GM19193 (cell line): ENCODE measurements around the gene WDR13.

Source experiments
- POLR2A ChIP-seq: IDR thresholded peaks from 4 replicates; pipeline ENCODE4 v1.6.1; 2011; ENCODE audit not compliant: insufficient read depth, insufficient read length; ENCODE audit errors: extremely low read depth

Gene WDR13

GRCh38 chrX:48597353-48598264 is at the start of gene WDR13:
WDR13 (plus strand) TSS chrX:48597492; CDS start chrX:48597997, 505 bp downstream.
- peak; percentile 69 for TF ChIP-seq POLR2A

GRCh38 chrX:48548871-48549270 is 48.4 kb upstream of the WDR13 start:
- no peak for TF ChIP-seq POLR2A

GRCh38 chrX:48558271-48558670 is 39.0 kb upstream of the WDR13 start:
- no peak for TF ChIP-seq POLR2A

- TF ChIP-seq POLR2A = no peak
Observed at GRCh38 chrX:48559636-48560035, 37.7 kb upstream of the WDR13 start.

GRCh38 chrX:48560056-48560455 is 37.2 kb upstream of the WDR13 start:
- TF ChIP-seq POLR2A = no peak

GRCh38 chrX:48560681-48561080 is 36.6 kb upstream of the WDR13 start:
- no peak for TF ChIP-seq POLR2A

- no peak for TF ChIP-seq POLR2A
Observed at GRCh38 chrX:48569958-48570357, 27.3 kb upstream of the WDR13 start.

- no peak for TF ChIP-seq POLR2A
Observed at GRCh38 chrX:48573690-48574269, 23.5 kb upstream of the WDR13 start.

GRCh38 chrX:48574270-48575266 is 22.7 kb upstream of the WDR13 start, which contains the start of gene RBM3:
RBM3 (plus strand) TSS chrX:48574484; CDS start chrX:48575181, 697 bp downstream.
- TF ChIP-seq POLR2A = peak; percentile 92

GRCh38 chrX:48575642-48576041 is 21.6 kb upstream of the WDR13 start:
- TF ChIP-seq POLR2A = no peak

- TF ChIP-seq POLR2A = no peak
Observed at GRCh38 chrX:48576108-48576507, 21.2 kb upstream of the WDR13 start.

GRCh38 chrX:48578661-48579128 is 18.6 kb upstream of the WDR13 start:
- TF ChIP-seq POLR2A = no peak

- peak; percentile 46 for TF ChIP-seq POLR2A
Observed at GRCh38 chrX:48579259-48579658, 18.0 kb upstream of the WDR13 start.

GRCh38 chrX:48580662-48581061 is 16.6 kb upstream of the WDR13 start:
- no peak for TF ChIP-seq POLR2A

- no peak for TF ChIP-seq POLR2A
Observed at GRCh38 chrX:48584698-48585097, 12.6 kb upstream of the WDR13 start.
